Measurements from ENCODE around the gene TMEM69.

TMEM69 gene

DNA sequence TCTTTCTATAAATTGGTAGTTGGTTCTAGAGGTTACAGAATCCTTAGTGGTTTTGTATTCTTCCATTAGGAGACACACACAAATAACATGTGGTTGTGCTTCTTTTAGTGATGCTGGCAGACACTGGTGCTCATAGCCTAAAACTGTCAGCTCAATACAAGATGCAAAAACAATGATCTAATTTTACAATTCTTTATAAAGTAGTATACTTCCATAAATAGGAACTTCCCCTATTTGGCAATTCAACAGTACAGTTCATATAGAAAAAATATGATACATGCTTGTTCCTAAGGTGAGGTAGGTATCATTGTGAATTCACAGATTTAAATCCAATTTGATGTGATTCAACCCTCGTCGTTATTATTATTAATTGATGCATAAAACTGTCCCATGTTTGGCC is 43.3 kb upstream of the TMEM69 start:
- no peaks in the 10 kb centered on the region for H3K27me3 ChIP-seq (ENCODE audit: insufficient read depth, poor library complexity, severe bottlenecking)
- no peak overlapping the region for H3K27ac ChIP-seq (ENCODE audit: poor library complexity, severe bottlenecking)
- no peaks in the 10 kb centered on the region for H3K9me3 ChIP-seq (ENCODE audit: severe bottlenecking)
- H3K4me1 ChIP-seq (ENCODE audit: insufficient read depth, poor library complexity, severe bottlenecking) = no peaks in the 10 kb centered on the region
- H3K36me3 ChIP-seq (ENCODE audit: low read depth) = peaks cover 78% of the 10 kb centered on the region
- TF ChIP-seq, protein P1, sequence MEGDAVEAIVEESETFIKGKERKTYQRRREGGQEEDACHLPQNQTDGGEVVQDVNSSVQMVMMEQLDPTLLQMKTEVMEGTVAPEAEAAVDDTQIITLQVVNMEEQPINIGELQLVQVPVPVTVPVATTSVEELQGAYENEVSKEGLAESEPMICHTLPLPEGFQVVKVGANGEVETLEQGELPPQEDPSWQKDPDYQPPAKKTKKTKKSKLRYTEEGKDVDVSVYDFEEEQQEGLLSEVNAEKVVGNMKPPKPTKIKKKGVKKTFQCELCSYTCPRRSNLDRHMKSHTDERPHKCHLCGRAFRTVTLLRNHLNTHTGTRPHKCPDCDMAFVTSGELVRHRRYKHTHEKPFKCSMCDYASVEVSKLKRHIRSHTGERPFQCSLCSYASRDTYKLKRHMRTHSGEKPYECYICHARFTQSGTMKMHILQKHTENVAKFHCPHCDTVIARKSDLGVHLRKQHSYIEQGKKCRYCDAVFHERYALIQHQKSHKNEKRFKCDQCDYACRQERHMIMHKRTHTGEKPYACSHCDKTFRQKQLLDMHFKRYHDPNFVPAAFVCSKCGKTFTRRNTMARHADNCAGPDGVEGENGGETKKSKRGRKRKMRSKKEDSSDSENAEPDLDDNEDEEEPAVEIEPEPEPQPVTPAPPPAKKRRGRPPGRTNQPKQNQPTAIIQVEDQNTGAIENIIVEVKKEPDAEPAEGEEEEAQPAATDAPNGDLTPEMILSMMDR (IDR thresholded peaks at IDR 0.05; ENCODE audit: poor library complexity, severe bottlenecking) = no peak
- ATAC-seq (ENCODE audit: low read depth) (no peak), DNase-seq (ENCODE audit: low spot score) (no peak)
- no peak overlapping the region for H3K4me3 ChIP-seq (ENCODE audit: severe bottlenecking)

- H3K36me3 ChIP-seq (ENCODE audit: low read depth) = peaks cover 81% of the 10 kb centered on the region
- no peaks in the 10 kb centered on the region for H3K4me1 ChIP-seq (ENCODE audit: insufficient read depth, poor library complexity, severe bottlenecking)
- TF ChIP-seq, protein P1 (IDR thresholded peaks at IDR 0.05; ENCODE audit: poor library complexity, severe bottlenecking) = no peak
- ATAC-seq (ENCODE audit: low read depth) = no peak
- DNase-seq (ENCODE audit: low spot score) = no peak
- no peak overlapping the region for H3K4me3 ChIP-seq (ENCODE audit: severe bottlenecking)
- H3K27ac ChIP-seq (ENCODE audit: poor library complexity, severe bottlenecking) = no peak overlapping the region
- H3K27me3 ChIP-seq (ENCODE audit: insufficient read depth, poor library complexity, severe bottlenecking) = no peaks in the 10 kb centered on the region
- H3K9me3 ChIP-seq (ENCODE audit: severe bottlenecking) = no peaks in the 10 kb centered on the region
These were observed 40.5 kb upstream of the TMEM69 start for GRCh38 chr1:45647248-45648021.

- TF ChIP-seq, protein P1 (IDR thresholded peaks at IDR 0.05; ENCODE audit: poor library complexity, severe bottlenecking) = no peak
- no peaks in the 10 kb centered on the region for H3K27me3 ChIP-seq (ENCODE audit: insufficient read depth, poor library complexity, severe bottlenecking)
- H3K4me1 ChIP-seq (ENCODE audit: insufficient read depth, poor library complexity, severe bottlenecking) = no peaks in the 10 kb centered on the region
- H3K36me3 ChIP-seq (ENCODE audit: low read depth) = peaks cover 100% of the 10 kb centered on the region
- no peaks in the 10 kb centered on the region for H3K9me3 ChIP-seq (ENCODE audit: severe bottlenecking)
- no peak overlapping the region for H3K27ac ChIP-seq (ENCODE audit: poor library complexity, severe bottlenecking)
- DNase-seq (ENCODE audit: low spot score) = no peak
- H3K4me3 ChIP-seq (ENCODE audit: severe bottlenecking) = no peak overlapping the region
- no peak for ATAC-seq (ENCODE audit: low read depth)
These were observed 33.3 kb upstream of the TMEM69 start for GRCh38 chr1:45654540-45655280.

DNA sequence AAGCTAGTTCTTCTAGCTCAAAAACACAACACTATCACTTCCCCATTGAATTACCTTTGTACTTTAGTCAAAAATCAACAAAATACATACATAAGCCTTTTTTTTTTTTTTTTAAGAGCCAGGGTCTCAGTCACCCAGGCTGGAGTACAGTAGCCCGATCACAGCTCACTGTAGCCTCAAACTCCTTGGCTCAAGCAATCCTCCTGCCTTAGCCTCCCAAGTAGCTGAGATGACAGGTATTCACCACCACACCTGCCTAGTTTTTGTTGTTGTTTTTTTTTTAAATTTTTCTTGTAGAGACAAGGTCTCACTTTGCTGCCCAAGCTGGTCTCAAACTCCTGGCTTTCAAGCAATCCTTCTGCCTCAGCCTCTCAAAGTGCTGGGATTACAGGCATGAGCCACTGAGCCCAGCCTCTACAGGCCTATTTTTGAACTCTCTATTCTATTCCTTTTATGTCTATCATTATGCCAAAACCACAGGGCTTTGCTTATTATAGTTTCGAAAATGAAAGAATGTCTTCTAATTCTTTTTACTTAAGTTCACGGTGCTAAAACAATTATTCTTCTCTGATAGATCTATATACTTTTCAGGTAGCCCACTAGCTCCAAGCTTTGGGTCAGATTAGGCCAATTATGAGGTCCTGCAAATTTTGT is 31.3 kb upstream of the TMEM69 start:
- H3K27me3 ChIP-seq (ENCODE audit: insufficient read depth, poor library complexity, severe bottlenecking) = no peaks in the 10 kb centered on the region
- peaks cover 95% of the 10 kb centered on the region for H3K36me3 ChIP-seq (ENCODE audit: low read depth)
- no peak overlapping the region for H3K27ac ChIP-seq (ENCODE audit: poor library complexity, severe bottlenecking)
- TF ChIP-seq, protein P1 (IDR thresholded peaks at IDR 0.05; ENCODE audit: poor library complexity, severe bottlenecking) = no peak
- ATAC-seq (ENCODE audit: low read depth) (no peak), DNase-seq (ENCODE audit: low spot score) (no peak)
- no peaks in the 10 kb centered on the region for H3K9me3 ChIP-seq (ENCODE audit: severe bottlenecking)
- H3K4me3 ChIP-seq (ENCODE audit: severe bottlenecking) = no peak overlapping the region
- H3K4me1 ChIP-seq (ENCODE audit: insufficient read depth, poor library complexity, severe bottlenecking) = no peaks in the 10 kb centered on the region

All from RWPE2 (cell line).